Mesothelial cell of epicardium (in vitro differentiated cells): ENCODE data around the gene CNTN1. TPM values are rescaled to one million over a fixed set of nuclear protein-coding genes. Genes with fewer than 3 reads are reported as not detected.

Experiments
- DNase-seq, 2 experiments: peaks; one replicate each; pipeline ENCODE4 v3.0.0; 2021; ENCODE audit warnings: low spot score in 2 of 2; ENCODE audit not compliant: unreplicated experiment in 2 of 2
- H3K27ac Mint-ChIP-seq: 2 replicates; pipeline ENCODE4 v1.8.0; 2021; ENCODE audit warnings: mixed read lengths
- H3K27me3 Mint-ChIP-seq: 2 replicates; pipeline ENCODE4 v1.8.0; 2021; ENCODE audit warnings: low read depth, mixed read lengths
- H3K36me3 Mint-ChIP-seq: 2 replicates; pipeline ENCODE4 v1.8.0; 2021; ENCODE audit warnings: mixed read lengths
- H3K4me1 Mint-ChIP-seq: 2 replicates; pipeline ENCODE4 v1.8.0; 2021; ENCODE audit warnings: mixed read lengths
- H3K4me3 Mint-ChIP-seq: 2 replicates; pipeline ENCODE4 v1.8.0; 2021; ENCODE audit warnings: mild to moderate bottlenecking, moderate library complexity, mixed read lengths
- H3K9me3 Mint-ChIP-seq: 2 replicates; pipeline ENCODE4 v1.8.0; 2021; ENCODE audit warnings: mixed read lengths
- total RNA-seq: library from RNA; stranded (reverse); gene quantifications from 3 replicates; pipeline ENCODE4 v1.2.1, GENCODE V29; 2021
- TF ChIP-seq, protein P1 (sequence below): fragments of 200-600 bp; sonication (generic); IDR thresholded peaks from one replicate; pipeline ENCODE4 v1.5.0; 2021; ENCODE audit warnings: antibody characterized with exemption; ENCODE audit not compliant: unreplicated experiment

The CNTN1 gene
- total RNA-seq, 1 donor from 2014 or later, result 22.4 TPM

DNA sequence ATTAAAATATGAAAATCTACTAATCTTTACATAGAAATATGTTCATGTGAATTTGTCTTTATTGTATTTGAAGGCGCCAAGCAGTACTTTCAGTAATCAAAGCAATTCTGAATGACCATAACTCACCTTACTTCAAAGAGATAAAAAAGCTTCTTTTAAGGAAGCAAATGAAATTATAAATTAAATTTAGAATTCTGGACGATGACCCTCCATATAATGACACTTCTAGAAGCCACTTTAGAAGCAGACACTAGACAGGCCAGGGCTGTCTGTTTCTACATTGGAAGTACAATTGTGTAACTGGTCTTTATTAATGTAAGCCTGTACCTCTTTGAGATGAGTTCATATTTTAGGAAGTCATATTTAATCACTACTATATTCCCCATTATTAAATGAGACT is 222.9 kb downstream of the CNTN1 start:
- no peaks in the 10 kb centered on the region for H3K9me3 Mint-ChIP-seq

DNA sequence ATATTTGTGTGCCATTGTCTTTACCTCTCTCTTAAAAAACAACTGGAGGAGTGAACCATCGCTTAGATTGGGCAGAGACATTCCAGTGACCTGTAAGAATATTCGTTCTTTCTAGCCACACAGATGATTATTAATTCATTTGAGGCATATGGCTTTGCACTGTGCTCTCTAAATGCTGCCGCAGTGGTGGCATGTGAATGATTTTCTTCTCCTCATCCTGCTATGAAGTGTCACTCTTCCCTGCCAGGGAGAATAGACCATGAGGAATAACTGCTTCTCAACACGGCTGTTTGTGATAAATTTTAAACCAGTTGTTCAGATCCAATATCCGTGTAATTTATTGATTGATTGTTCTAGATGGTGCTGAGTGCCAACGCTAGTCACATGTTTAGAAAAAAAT is 225.3 kb downstream of the CNTN1 start:
- DNase-seq, result no peak
- H3K27me3 Mint-ChIP-seq, result no peaks in the 10 kb centered on the region
- H3K4me1 Mint-ChIP-seq, result peaks cover 5% of the 10 kb centered on the region
- TF ChIP-seq, protein P1, sequence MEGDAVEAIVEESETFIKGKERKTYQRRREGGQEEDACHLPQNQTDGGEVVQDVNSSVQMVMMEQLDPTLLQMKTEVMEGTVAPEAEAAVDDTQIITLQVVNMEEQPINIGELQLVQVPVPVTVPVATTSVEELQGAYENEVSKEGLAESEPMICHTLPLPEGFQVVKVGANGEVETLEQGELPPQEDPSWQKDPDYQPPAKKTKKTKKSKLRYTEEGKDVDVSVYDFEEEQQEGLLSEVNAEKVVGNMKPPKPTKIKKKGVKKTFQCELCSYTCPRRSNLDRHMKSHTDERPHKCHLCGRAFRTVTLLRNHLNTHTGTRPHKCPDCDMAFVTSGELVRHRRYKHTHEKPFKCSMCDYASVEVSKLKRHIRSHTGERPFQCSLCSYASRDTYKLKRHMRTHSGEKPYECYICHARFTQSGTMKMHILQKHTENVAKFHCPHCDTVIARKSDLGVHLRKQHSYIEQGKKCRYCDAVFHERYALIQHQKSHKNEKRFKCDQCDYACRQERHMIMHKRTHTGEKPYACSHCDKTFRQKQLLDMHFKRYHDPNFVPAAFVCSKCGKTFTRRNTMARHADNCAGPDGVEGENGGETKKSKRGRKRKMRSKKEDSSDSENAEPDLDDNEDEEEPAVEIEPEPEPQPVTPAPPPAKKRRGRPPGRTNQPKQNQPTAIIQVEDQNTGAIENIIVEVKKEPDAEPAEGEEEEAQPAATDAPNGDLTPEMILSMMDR, result no peak
- H3K4me3 Mint-ChIP-seq, result no peak overlapping the region
- no peaks in the 10 kb centered on the region for H3K36me3 Mint-ChIP-seq
- H3K27ac Mint-ChIP-seq, result no peak overlapping the region
- H3K9me3 Mint-ChIP-seq, result no peaks in the 10 kb centered on the region

More for the DNA sequence above, 222.9 kb downstream of the CNTN1 start:
- no peak overlapping the region for H3K4me3 Mint-ChIP-seq
- TF ChIP-seq, protein P1, result no peak
- peaks cover 5% of the 10 kb centered on the region for H3K4me1 Mint-ChIP-seq
- no peaks in the 10 kb centered on the region for H3K36me3 Mint-ChIP-seq
- H3K27ac Mint-ChIP-seq, result no peak overlapping the region
- no peak for DNase-seq
- H3K27me3 Mint-ChIP-seq, result no peaks in the 10 kb centered on the region

DNA sequence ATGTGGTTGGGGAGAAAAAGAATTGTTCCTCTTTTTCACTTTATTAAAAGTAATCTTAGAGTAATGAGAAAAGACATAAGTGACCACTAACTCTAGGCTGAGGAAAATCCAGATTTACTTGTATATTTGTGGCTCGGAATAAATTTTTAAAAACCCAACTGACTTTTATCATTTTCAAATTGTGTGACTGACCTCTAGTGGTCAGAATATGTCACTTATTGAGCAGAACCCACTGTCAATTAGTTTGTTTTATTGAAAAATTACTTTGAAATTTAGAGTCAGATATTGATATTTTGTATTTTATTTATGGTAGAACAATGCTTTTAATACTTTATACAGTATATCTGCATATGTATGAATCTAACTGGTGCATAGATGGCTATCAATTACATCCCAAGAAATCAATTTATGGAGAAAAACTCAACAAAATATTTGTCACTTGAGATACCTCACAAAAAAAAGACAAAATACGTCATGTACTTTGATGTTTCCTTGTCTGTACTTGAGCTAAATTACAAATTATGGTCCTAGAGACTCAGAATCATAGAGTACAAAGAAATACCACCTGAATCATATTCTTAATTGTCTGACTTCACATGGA is 229.4 kb downstream of the CNTN1 start:
- Mint-ChIP-seq H3K9me3 (no peaks in the 10 kb centered on the region), H3K27me3 (no peaks in the 10 kb centered on the region), H3K36me3 (no peaks in the 10 kb centered on the region), H3K27ac (no peak overlapping the region), H3K4me1 (no peaks in the 10 kb centered on the region), H3K4me3 (no peak overlapping the region)
- DNase-seq, result no peak
- TF ChIP-seq, protein P1, result peak; percentile 88

DNA sequence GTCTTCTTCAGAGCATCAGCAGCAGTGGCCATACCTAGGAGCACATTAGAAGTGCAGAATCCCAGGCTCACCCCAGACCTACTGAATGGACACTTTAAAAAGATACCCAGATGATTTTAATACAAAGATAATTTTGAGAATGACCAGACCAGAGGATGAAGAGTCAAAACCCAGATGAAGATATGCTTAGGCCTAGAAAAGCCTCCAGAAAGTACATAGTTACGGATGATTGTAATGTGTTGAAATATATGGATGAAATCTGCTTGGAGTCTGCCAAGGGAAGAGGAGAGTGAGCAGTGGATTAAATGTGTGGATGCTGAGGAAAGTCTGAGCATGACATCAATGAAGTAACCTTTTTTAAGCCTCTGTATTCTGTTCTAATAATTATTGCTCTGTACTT is 245.7 kb downstream of the CNTN1 start:
- Mint-ChIP-seq H3K36me3 (peaks cover 2% of the 10 kb centered on the region), H3K27ac (no peak overlapping the region), H3K27me3 (no peaks in the 10 kb centered on the region), H3K4me1 (peaks cover 4% of the 10 kb centered on the region), H3K9me3 (no peaks in the 10 kb centered on the region), H3K4me3 (no peak overlapping the region)
- TF ChIP-seq, protein P1, result no peak
- DNase-seq, result no peak

DNA sequence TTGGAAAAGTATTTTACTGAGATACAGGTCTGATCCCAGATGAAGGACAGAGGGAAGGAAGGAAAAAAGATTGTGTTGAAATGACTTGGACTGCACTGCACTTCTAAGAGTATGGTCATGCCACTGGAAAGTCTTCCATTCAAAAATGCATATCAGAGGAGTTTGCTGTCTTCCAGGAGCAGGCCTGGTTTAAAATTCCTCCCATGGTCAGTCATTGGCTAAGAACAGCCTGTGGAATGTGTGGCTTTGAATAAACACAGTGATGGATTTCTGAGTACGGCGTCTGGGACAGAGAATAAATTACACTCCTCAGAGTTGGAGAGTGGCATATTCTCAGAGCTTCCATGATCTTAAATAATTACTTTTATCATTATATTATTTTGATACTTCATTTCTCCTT is 250.1 kb downstream of the CNTN1 start:
- Mint-ChIP-seq H3K27ac (no peak overlapping the region), H3K4me1 (peaks cover 16% of the 10 kb centered on the region), H3K36me3 (peaks cover 2% of the 10 kb centered on the region), H3K27me3 (no peaks in the 10 kb centered on the region), H3K9me3 (no peaks in the 10 kb centered on the region), H3K4me3 (no peak overlapping the region)
- TF ChIP-seq, protein P1, result no peak
- no peak for DNase-seq

DNA sequence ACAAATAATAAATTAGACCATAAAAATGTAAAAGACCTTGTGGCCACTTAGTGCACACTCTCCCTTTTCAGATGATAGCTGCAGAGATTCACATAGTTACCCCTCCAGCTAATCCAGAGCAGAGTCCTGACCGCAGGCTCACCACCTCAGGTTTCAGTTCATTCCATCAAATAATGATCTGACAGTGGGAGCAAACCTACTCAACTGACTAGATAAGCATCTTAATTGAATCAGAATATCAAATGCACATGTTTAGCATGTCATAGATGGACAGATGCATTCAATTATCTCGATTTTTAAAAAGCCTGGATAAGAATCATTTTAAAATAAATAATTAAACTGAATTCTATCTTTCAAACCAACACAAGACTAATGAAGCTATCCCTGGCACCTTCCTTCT is 253.5 kb downstream of the CNTN1 start:
- H3K4me1 Mint-ChIP-seq, result peaks cover 27% of the 10 kb centered on the region

More for the DNA sequence above, 253.5 kb downstream of the CNTN1 start:
- Mint-ChIP-seq H3K4me3 (no peak overlapping the region), H3K9me3 (no peaks in the 10 kb centered on the region), H3K27me3 (no peaks in the 10 kb centered on the region), H3K36me3 (no peaks in the 10 kb centered on the region), H3K27ac (peak overlapping the region; percentile 43)
- DNase-seq, result no peak
- TF ChIP-seq, protein P1, result no peak
